Measurements from ENCODE around the gene SLC28A3.

Gene SLC28A3

GRCh38 chr9:84297162-84297821, 43.3 kb downstream of the SLC28A3 start:
- no peak for DNase-seq (ENCODE audit: extremely low spot score)
- ChIA-PET CTCF (interaction anchor here (1.9 to 4.2 kb wide), 3 partner anchors 12 to 36 kb away, joined by 8 to 44 read pairs (median 8); no protein-coding TSS in a partner anchor), POLR2A (no interaction called here)
- TF ChIP-seq CTCF (IDR thresholded peaks at IDR 0.05; ENCODE audit: control extremely low read depth, extremely low read depth, low read depth, missing control alignments), result no peak

GRCh38 chr9:84296146-84296843, 44.3 kb downstream of the SLC28A3 start:
- DNase-seq (ENCODE audit: extremely low spot score), result peak; percentile 50
- TF ChIP-seq CTCF (IDR thresholded peaks at IDR 0.05; ENCODE audit: control extremely low read depth, extremely low read depth, low read depth, missing control alignments), result no peak
- POLR2A ChIA-PET, result no interaction called here
- CTCF ChIA-PET, result interaction anchor here (1.2 to 4.2 kb wide), 6 partner anchors 9 to 72 kb away, joined by 3 to 44 read pairs (median 8); no protein-coding TSS in a partner anchor

GRCh38 chr9:84294241-84294950, 46.2 kb downstream of the SLC28A3 start:
- no peak for DNase-seq (ENCODE audit: extremely low spot score)
- TF ChIP-seq CTCF (IDR thresholded peaks at IDR 0.05; ENCODE audit: control extremely low read depth, extremely low read depth, low read depth, missing control alignments), result peak; percentile 46
- ChIA-PET CTCF (interaction anchor here (0.9 to 4.2 kb wide), 15 partner anchors 9 to 1255 kb away, joined by 3 to 44 read pairs (median 5); no protein-coding TSS in a partner anchor), POLR2A (interaction anchor here (0.5 to 0.9 kb wide), 3 partner anchors 19 to 925 kb away, joined by 3 to 4 read pairs (median 3); no protein-coding TSS in a partner anchor)

- ChIA-PET CTCF (interaction anchor here (0.9 to 4.2 kb wide), 13 partner anchors 8 to 1257 kb away, joined by 3 to 44 read pairs (median 6); no protein-coding TSS in a partner anchor), POLR2A (no interaction called here)
- DNase-seq (ENCODE audit: extremely low spot score), result peak; percentile 41
- TF ChIP-seq CTCF (IDR thresholded peaks at IDR 0.05; ENCODE audit: control extremely low read depth, extremely low read depth, low read depth, missing control alignments), result no peak
Observed at GRCh38 chr9:84293001-84293798, 47.4 kb downstream of the SLC28A3 start.

GRCh38 chr9:84285381-84285780, 55.2 kb downstream of the SLC28A3 start:
- POLR2A ChIA-PET, result no interaction called here

More at GRCh38 chr9:84285381-84285780, 55.2 kb downstream of the SLC28A3 start:
- peak; percentile 37 for DNase-seq (ENCODE audit: extremely low spot score)
- CTCF ChIA-PET, result interaction anchor here (0.9 to 4.7 kb wide), 11 partner anchors 9 to 364 kb away, joined by 3 to 44 read pairs (median 5); partner anchors contain the start of gene KIF27
- TF ChIP-seq CTCF (IDR thresholded peaks at IDR 0.05; ENCODE audit: control extremely low read depth, extremely low read depth, low read depth, missing control alignments), result no peak
